KOPT-K1 (cell line): ENCODE results near the gene BPNT1.
A peak's percentile ranks its signal among the peaks of the same experiment; 100 is the strongest.
"Not testable (repeated sequence)": the region's sequence is repeated elsewhere in the genome, so short reads cannot be mapped to it uniquely, and the experiment has no call there.

Experiments used
- H3K27ac ChIP-seq: fragments of 200-600 bp; sonication (generic); 2 replicates; pipeline ENCODE4 v1.5.1; 2016; ENCODE audit warnings: antibody characterized with exemption, mild to moderate bottlenecking, low read depth, low read length; ENCODE audit not compliant: poor library complexity, severe bottlenecking
- H3K36me3 ChIP-seq: fragments of 200-600 bp; sonication (generic); 2 replicates; pipeline ENCODE4 v1.5.1; 2017; ENCODE audit warnings: antibody characterized with exemption, mild to moderate bottlenecking, low read length, moderate library complexity; ENCODE audit not compliant: insufficient read depth
- H3K9me3 ChIP-seq: fragments of 200-600 bp; sonication (generic); 2 replicates; pipeline ENCODE4 v1.5.1; 2017; ENCODE audit warnings: antibody characterized with exemption, low read length, mild to moderate bottlenecking; ENCODE audit not compliant: insufficient read depth, poor library complexity, severe bottlenecking

BPNT1 gene

GRCh38 chr1:220089650-220090556 lies at the start of gene BPNT1:
Gene BPNT1 (minus strand): TSS chr1:220089788. CDS start chr1:220079846, 9,942 bp downstream.
- Histone ChIP-seq H3K27ac (peak within 1 kb of the TSS; percentile 60), H3K36me3 (no peaks in the 10 kb centered on the region), H3K9me3 (no peaks in the 10 kb centered on the region)

GRCh38 chr1:220137019-220137786 lies 47.6 kb upstream of the BPNT1 start:
- Histone ChIP-seq H3K9me3 (no peaks in the 10 kb centered on the region), H3K36me3 (peaks cover 97% of the 10 kb centered on the region)

GRCh38 chr1:220135755-220136154 lies 46.2 kb upstream of the BPNT1 start:
- Histone ChIP-seq H3K27ac (no peak overlapping the region), H3K36me3 (peaks cover 93% of the 10 kb centered on the region)

More at GRCh38 chr1:220137019-220137786, 47.6 kb upstream of the BPNT1 start:
- no peak overlapping the region for H3K27ac ChIP-seq

GRCh38 chr1:220129479-220130210 lies 40.1 kb upstream of the BPNT1 start:
- Histone ChIP-seq H3K9me3 (no peaks in the 10 kb centered on the region), H3K27ac (no peak overlapping the region), H3K36me3 (peaks cover 90% of the 10 kb centered on the region)

More at GRCh38 chr1:220135755-220136154, 46.2 kb upstream of the BPNT1 start:
- H3K9me3 ChIP-seq = no peaks in the 10 kb centered on the region

- Histone ChIP-seq H3K36me3 (peaks cover 64% of the 10 kb centered on the region), H3K27ac (no peak overlapping the region), H3K9me3 (no peaks in the 10 kb centered on the region)
Measured at GRCh38 chr1:220127076-220127475, 37.5 kb upstream of the BPNT1 start.

- Histone ChIP-seq H3K36me3 (peaks cover 52% of the 10 kb centered on the region), H3K27ac (no peak overlapping the region)
Measured at GRCh38 chr1:220124542-220124941, 35.0 kb upstream of the BPNT1 start.

GRCh38 chr1:220123889-220124288 lies 34.3 kb upstream of the BPNT1 start:
- no peak overlapping the region for H3K27ac ChIP-seq

More at GRCh38 chr1:220124542-220124941, 35.0 kb upstream of the BPNT1 start:
- no peaks in the 10 kb centered on the region for H3K9me3 ChIP-seq

GRCh38 chr1:220123066-220123465 lies 33.5 kb upstream of the BPNT1 start:
- Histone ChIP-seq H3K9me3 (no peaks in the 10 kb centered on the region), H3K27ac (no peak overlapping the region), H3K36me3 (peaks cover 47% of the 10 kb centered on the region)

More at GRCh38 chr1:220123889-220124288, 34.3 kb upstream of the BPNT1 start:
- Histone ChIP-seq H3K36me3 (peaks cover 48% of the 10 kb centered on the region), H3K9me3 (no peaks in the 10 kb centered on the region)

- H3K36me3 ChIP-seq = peaks cover 46% of the 10 kb centered on the region
- no peak overlapping the region for H3K27ac ChIP-seq
- no peaks in the 10 kb centered on the region for H3K9me3 ChIP-seq
Measured at GRCh38 chr1:220121791-220122530, 32.4 kb upstream of the BPNT1 start.

GRCh38 chr1:220119043-220119512 lies 29.5 kb upstream of the BPNT1 start:
- no peaks in the 10 kb centered on the region for H3K9me3 ChIP-seq
- peaks cover 56% of the 10 kb centered on the region for H3K36me3 ChIP-seq
- no peak overlapping the region for H3K27ac ChIP-seq

- peaks cover 88% of the 10 kb centered on the region for H3K36me3 ChIP-seq
- H3K9me3 ChIP-seq = no peaks in the 10 kb centered on the region
- no peak overlapping the region for H3K27ac ChIP-seq
Measured at GRCh38 chr1:220113136-220113695, 23.6 kb upstream of the BPNT1 start.

GRCh38 chr1:220112600-220112999 lies 23.0 kb upstream of the BPNT1 start:
- peaks cover 86% of the 10 kb centered on the region for H3K36me3 ChIP-seq
- not testable (repeated sequence) for H3K27ac ChIP-seq, H3K9me3 ChIP-seq

GRCh38 chr1:220110473-220110872 lies 20.9 kb upstream of the BPNT1 start:
- H3K36me3 ChIP-seq = peaks cover 87% of the 10 kb centered on the region
- not testable (repeated sequence) for H3K27ac ChIP-seq, H3K9me3 ChIP-seq

- peaks cover 85% of the 10 kb centered on the region for H3K36me3 ChIP-seq
Measured at GRCh38 chr1:220099826-220100225, 10.2 kb upstream of the BPNT1 start.

More at GRCh38 chr1:220099826-220100225, 10.2 kb upstream of the BPNT1 start:
- no peaks in the 10 kb centered on the region for H3K9me3 ChIP-seq
- H3K27ac ChIP-seq = no peak overlapping the region
